Bronchial epithelial cell (primary cell): Measurements from ENCODE around the gene CAPZA2. TPM values are rescaled to one million over a fixed set of nuclear protein-coding genes. Genes with fewer than 3 reads are reported as not detected.

Experiments
- DNase-seq: peaks from one replicate; pipeline ENCODE4 v3.0.0-alpha.2; 2010; ENCODE audit warnings: low read depth
- FAIRE-seq: peaks from 2 replicates; lab custom pipeline; 2011; peaks lifted over from hg19 to GRCh38; lab: Jason Lieb, UNC
- H3K27me3 ChIP-seq: 2 replicates; pipeline ENCODE4 v1.5.1; 2011; ENCODE audit warnings: low read length; ENCODE audit not compliant: control insufficient read depth, insufficient read depth
- H3K36me3 ChIP-seq: 2 replicates; pipeline ENCODE4 v1.5.1; 2011; ENCODE audit warnings: low read length; ENCODE audit not compliant: control insufficient read depth, insufficient read depth
- H3K4me3 ChIP-seq: 2 replicates; pipeline ENCODE4 v1.5.1; 2011; ENCODE audit warnings: mild to moderate bottlenecking, low read depth, low read length, control low read depth
- CTCF ChIP-seq: IDR thresholded peaks from 2 replicates; pipeline ENCODE4 v1.5.1; 2011; ENCODE audit warnings: mild to moderate bottlenecking, moderate library complexity, low read length, control low read depth, inconsistent platforms; ENCODE audit not compliant: insufficient read depth, severe bottlenecking
- total RNA-seq: library from RNA; depleted of rRNA; stranded (reverse); fragments of >200 nt; gene quantifications from 2 replicates; pipeline ENCODE4 v1.2.1, GENCODE V29; 2014

Gene CAPZA2
- total RNA-seq, 1 donor from 2014 or later: 88.2 TPM

- FAIRE-seq (no peak), DNase-seq (no peak)
- Histone ChIP-seq H3K27me3 (no peaks in the 10 kb centered on the region), H3K4me3 (no peak overlapping the region), H3K36me3 (no peaks in the 10 kb centered on the region)
- no peak for TF ChIP-seq CTCF
These were observed 87.8 kb downstream of the CAPZA2 start for GRCh38 chr7:116949941-116950801.

GRCh38 chr7:116950889-116951351, 88.5 kb downstream of the CAPZA2 start:
- DNase-seq: no peak
- no peak for TF ChIP-seq CTCF
- no peak overlapping the region for H3K4me3 ChIP-seq
- FAIRE-seq: no peak
- H3K27me3 ChIP-seq: no peaks in the 10 kb centered on the region
- H3K36me3 ChIP-seq: no peaks in the 10 kb centered on the region

GRCh38 chr7:116951366-116952292, 89.2 kb downstream of the CAPZA2 start:
- Histone ChIP-seq H3K27me3 (no peaks in the 10 kb centered on the region), H3K36me3 (no peaks in the 10 kb centered on the region), H3K4me3 (no peak overlapping the region)
- DNase-seq: no peak
- no peak for TF ChIP-seq CTCF
- no peak for FAIRE-seq

- Histone ChIP-seq H3K36me3 (no peaks in the 10 kb centered on the region), H3K4me3 (peak overlapping the region; percentile 78), H3K27me3 (no peaks in the 10 kb centered on the region)
- no peak for TF ChIP-seq CTCF
- DNase-seq (no peak), FAIRE-seq (no peak)
These were observed 90.4 kb downstream of the CAPZA2 start for GRCh38 chr7:116952635-116953371.

DNA sequence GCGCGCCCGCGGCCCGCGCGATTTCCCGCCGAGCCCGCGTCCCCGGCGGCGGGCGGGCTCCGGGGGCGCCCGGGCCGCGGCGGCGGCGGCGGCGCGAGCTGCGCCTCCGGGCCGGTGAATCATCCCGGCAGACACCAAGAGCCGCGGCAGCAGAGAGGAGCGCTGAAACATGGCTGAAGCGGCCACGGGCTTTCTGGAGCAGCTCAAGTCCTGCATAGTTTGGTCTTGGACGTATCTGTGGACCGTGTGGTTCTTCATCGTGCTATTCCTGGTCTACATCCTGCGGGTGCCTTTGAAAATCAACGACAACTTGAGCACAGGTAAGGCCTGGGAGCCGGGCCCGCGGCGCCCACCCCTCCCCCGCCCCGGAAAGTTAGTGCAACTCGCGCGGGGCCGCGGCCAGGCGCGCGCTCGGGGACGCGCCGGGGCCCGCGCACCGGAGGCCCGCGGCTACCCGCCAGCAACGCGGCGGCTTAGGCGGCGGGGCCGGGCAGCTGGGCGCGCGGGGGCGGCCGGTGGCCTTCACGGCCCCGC, 91.1 kb downstream of the CAPZA2 start, which contains the start of gene ST7:
TSS of gene ST7 (plus strand) at position 130 of the 534 bp plus-strand sequence. CDS start at position 170, 40 bp downstream.
- Histone ChIP-seq H3K4me3 (peak within 1 kb of the TSS; percentile 78), H3K36me3 (no peaks in the 10 kb centered on the region), H3K27me3 (no peaks in the 10 kb centered on the region)
- peak; percentile 65 for DNase-seq
- no peak for FAIRE-seq
- TF ChIP-seq CTCF: no peak
